Neural crest cell (in vitro differentiated cells): ENCODE data around the gene PCLO. TPM values are rescaled to one million over a fixed set of nuclear protein-coding genes. Genes with fewer than 3 reads are reported as not detected.
"Not testable (repeated sequence)": the region's sequence is repeated elsewhere in the genome, so short reads cannot be mapped to it uniquely, and the experiment has no call there.

Source experiments
- DNase-seq: peaks from one replicate; pipeline ENCODE4 v3.0.0; 2021; ENCODE audit warnings: low read depth, mixed read lengths, low spot score
- H3K27ac Mint-ChIP-seq: one replicate; pipeline ENCODE4 v1.8.0; 2021; ENCODE audit warnings: mild to moderate bottlenecking, mixed read lengths; ENCODE audit not compliant: unreplicated experiment
- H3K27me3 Mint-ChIP-seq: 2 replicates; pipeline ENCODE4 v1.8.0; 2021; ENCODE audit warnings: low read depth, mild to moderate bottlenecking, mixed read lengths
- H3K36me3 Mint-ChIP-seq: 2 replicates; pipeline ENCODE4 v1.8.0; 2021; ENCODE audit warnings: low read depth, mild to moderate bottlenecking, mixed read lengths
- H3K4me1 Mint-ChIP-seq: 2 replicates; pipeline ENCODE4 v1.8.0; 2021; ENCODE audit warnings: mixed read lengths
- H3K4me3 Mint-ChIP-seq: one replicate; pipeline ENCODE4 v1.8.0; 2021; ENCODE audit warnings: mild to moderate bottlenecking, mixed read lengths
- H3K9me3 Mint-ChIP-seq: 2 replicates; pipeline ENCODE4 v1.8.0; 2021; ENCODE audit warnings: mixed read lengths
- total RNA-seq: library from RNA; stranded (reverse); gene quantifications from 2 replicates; pipeline ENCODE4 v1.2.1, GENCODE V29; 2021
- TF ChIP-seq, protein P1 (sequence below): fragments of 200-600 bp; sonication (generic); conservative IDR thresholded peaks from 2 replicates; pipeline ENCODE4 v1.5.0; 2021; ENCODE audit warnings: antibody characterized with exemption, mild to moderate bottlenecking

The PCLO gene
- total RNA-seq, 1 donor from 2014 or later, result 3.5 TPM

DNA sequence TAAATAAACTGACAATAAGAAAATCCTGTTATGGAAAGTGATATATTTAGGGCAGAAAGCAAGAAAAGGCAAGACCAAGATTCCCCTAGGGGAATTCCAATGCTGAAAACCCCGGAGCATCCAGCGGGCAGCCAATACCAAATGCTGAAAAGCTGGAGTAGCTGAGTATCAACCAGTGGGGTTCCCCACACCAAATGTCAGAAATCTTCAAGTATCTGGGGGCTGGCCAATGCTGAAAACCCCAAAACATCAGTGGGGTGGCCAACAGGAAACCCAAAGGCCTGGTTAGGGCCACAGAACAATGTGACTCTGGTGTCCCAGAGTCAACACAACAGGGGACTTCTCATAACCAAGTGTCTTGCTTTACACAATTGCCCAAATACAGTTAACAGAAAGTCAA is 447.3 kb downstream of the PCLO start:
- Mint-ChIP-seq H3K4me1 (no peaks in the 10 kb centered on the region), H3K36me3 (no peaks in the 10 kb centered on the region), H3K9me3 (no peaks in the 10 kb centered on the region), H3K4me3 (no peak overlapping the region), H3K27me3 (no peaks in the 10 kb centered on the region), H3K27ac (no peak overlapping the region)
- TF ChIP-seq, protein P1, sequence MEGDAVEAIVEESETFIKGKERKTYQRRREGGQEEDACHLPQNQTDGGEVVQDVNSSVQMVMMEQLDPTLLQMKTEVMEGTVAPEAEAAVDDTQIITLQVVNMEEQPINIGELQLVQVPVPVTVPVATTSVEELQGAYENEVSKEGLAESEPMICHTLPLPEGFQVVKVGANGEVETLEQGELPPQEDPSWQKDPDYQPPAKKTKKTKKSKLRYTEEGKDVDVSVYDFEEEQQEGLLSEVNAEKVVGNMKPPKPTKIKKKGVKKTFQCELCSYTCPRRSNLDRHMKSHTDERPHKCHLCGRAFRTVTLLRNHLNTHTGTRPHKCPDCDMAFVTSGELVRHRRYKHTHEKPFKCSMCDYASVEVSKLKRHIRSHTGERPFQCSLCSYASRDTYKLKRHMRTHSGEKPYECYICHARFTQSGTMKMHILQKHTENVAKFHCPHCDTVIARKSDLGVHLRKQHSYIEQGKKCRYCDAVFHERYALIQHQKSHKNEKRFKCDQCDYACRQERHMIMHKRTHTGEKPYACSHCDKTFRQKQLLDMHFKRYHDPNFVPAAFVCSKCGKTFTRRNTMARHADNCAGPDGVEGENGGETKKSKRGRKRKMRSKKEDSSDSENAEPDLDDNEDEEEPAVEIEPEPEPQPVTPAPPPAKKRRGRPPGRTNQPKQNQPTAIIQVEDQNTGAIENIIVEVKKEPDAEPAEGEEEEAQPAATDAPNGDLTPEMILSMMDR, result no peak
- no peak for DNase-seq

DNA sequence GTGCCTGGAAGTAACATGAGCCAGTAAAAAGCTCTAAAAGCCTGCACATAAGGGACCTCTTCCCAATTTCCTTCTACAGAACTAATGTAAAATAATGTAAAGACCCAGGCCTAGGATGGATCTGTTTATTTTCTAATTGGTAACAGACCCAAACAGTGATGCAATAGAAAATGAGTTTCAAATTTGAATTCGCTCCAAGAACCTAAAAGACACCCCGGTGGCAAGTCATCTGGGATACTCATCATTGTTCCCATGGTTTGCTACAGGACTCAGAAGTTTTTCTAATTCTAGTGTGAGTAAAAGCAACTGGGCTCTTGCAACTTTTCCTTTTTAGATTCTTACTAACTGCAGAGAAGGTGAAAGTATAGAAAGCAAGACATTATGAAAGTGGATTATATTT is 447.8 kb downstream of the PCLO start:
- DNase-seq, result no peak
- no peaks in the 10 kb centered on the region for H3K36me3 Mint-ChIP-seq
- H3K4me1 Mint-ChIP-seq, result no peaks in the 10 kb centered on the region
- no peaks in the 10 kb centered on the region for H3K9me3 Mint-ChIP-seq
- H3K27me3 Mint-ChIP-seq, result no peaks in the 10 kb centered on the region
- TF ChIP-seq, protein P1, result no peak
- no peak overlapping the region for H3K27ac Mint-ChIP-seq
- H3K4me3 Mint-ChIP-seq, result no peak overlapping the region

DNA sequence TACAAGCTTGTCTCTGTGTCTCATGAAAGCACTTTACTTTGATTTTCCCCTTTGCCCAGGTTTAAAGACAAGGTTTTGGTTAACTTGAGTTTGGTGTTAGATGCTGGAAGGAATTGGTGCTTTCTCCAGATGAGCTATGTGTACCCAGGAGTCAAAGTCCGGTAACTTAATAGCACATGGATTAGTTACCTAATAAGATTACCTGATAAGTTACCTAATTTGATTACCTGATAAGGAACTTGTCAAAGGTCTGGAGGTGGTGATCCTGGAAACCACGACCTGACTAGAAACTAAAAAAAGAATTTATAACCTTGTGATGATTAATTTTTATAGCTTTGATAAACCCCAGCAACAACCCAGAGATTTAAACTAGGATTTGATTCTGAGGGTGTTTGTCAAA is 449.2 kb downstream of the PCLO start:
- TF ChIP-seq, protein P1, result no peak
- no peak for DNase-seq
- no peak overlapping the region for H3K27ac Mint-ChIP-seq
- no peaks in the 10 kb centered on the region for H3K36me3 Mint-ChIP-seq
- no peaks in the 10 kb centered on the region for H3K9me3 Mint-ChIP-seq
- no peaks in the 10 kb centered on the region for H3K4me1 Mint-ChIP-seq
- no peak overlapping the region for H3K4me3 Mint-ChIP-seq
- no peaks in the 10 kb centered on the region for H3K27me3 Mint-ChIP-seq

DNA sequence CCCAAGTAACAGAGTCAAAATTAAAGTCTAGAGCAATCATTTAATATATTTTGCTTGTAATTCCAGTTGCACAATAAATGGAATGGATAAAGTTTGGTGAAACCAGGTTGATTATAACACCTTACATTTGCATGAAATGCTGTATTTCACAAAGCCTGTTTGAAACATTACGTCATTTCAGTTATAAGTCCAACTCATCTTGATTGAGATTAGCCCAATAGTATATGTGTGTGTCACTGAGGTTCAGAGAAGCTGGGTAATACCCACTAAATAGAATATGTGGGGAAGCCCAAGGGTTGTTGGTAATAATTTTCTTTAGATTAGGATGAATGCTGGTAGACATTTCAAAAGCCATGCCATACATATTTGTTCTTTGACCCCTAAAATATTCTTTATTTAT is 456.3 kb downstream of the PCLO start:
- not testable (repeated sequence) for DNase-seq, H3K9me3 Mint-ChIP-seq, H3K27me3 Mint-ChIP-seq, H3K36me3 Mint-ChIP-seq, H3K4me3 Mint-ChIP-seq, H3K27ac Mint-ChIP-seq, H3K4me1 Mint-ChIP-seq

DNA sequence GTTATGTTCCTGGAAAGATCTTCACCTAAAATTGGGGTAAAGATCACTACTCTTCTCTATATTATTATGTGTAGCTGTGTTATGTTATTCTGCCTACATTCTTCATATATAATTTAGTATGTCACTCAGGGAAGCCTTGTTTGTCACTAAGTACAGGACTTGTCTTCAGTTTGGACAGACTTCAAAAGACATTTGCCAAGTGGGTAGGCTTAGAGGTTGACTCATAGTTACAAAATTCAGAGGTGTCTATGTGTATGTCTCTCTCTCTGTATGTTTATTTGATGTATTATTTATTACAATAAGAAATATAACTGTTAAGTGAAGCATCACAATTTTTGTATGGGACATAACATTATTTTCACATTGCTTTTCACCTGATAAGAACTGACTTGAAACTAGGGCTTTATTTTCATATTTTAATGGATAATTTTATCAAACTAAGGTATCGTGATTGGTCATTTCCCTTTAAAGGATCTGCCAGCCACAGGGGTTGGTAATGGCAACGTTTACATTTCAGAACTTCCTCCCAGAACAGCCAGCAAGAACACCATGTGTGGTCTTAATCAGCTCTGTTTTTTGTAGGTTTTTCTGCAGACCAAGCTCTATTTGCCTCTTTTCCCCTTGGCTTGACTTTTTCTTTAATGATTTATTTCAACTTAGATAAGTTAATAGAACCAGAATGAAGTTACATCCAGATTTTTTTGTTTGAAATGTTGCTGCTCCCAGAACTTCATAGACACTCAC is 457.0 kb downstream of the PCLO start:
- Mint-ChIP-seq H3K27me3 (no peaks in the 10 kb centered on the region), H3K4me1 (no peaks in the 10 kb centered on the region), H3K36me3 (no peaks in the 10 kb centered on the region), H3K27ac (no peak overlapping the region), H3K9me3 (no peaks in the 10 kb centered on the region), H3K4me3 (no peak overlapping the region)
- no peak for DNase-seq
- TF ChIP-seq, protein P1, result no peak

DNA sequence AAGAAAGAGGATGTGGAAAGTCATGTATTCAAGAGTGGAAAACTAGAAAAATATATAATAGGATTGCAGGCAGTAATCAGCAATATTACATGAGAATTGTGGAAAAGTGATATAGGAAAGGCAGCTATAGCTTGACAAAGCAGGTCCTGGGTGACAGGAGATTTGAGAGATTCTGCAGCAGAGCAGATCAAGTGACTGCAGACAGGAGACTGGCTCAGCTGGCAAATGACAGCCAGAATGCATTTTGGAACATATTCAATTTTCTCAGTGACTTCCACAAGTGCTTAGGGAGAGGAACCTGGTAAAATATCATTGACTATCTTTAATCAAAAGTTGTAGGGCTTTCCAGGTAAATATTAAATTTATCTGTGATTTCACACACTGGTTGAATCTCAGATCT is 458.6 kb downstream of the PCLO start:
- H3K27ac Mint-ChIP-seq, result no peak overlapping the region
- H3K9me3 Mint-ChIP-seq, result no peaks in the 10 kb centered on the region
- H3K4me3 Mint-ChIP-seq, result no peak overlapping the region
- TF ChIP-seq, protein P1, result no peak
- no peak for DNase-seq
- H3K27me3 Mint-ChIP-seq, result no peaks in the 10 kb centered on the region
- no peaks in the 10 kb centered on the region for H3K36me3 Mint-ChIP-seq
- no peaks in the 10 kb centered on the region for H3K4me1 Mint-ChIP-seq
